ENCODE measurements around the gene MILR1. TPM values are rescaled to one million over a fixed set of nuclear protein-coding genes. Genes with fewer than 3 reads are reported as not detected.

MILR1 gene
- total RNA-seq, 1 donor from 2014 or later, result not detected

GRCh38 chr17:64506576-64507412 lies 57.9 kb downstream of the MILR1 start, which contains the start of gene CEP95:
Gene CEP95 (plus strand): TSS chr17:64506977. CDS start chr17:64507098, 121 bp downstream.
- Mint-ChIP-seq H3K4me1 (ENCODE audit: unreplicated experiment) (peaks cover 24% of the 10 kb centered on the region), H3K36me3 (peaks cover 63% of the 10 kb centered on the region), H3K27me3 (peaks cover 12% of the 10 kb centered on the region), H3K27ac (peak within 1 kb of the TSS; percentile 100), H3K4me3 (peak within 1 kb of the TSS; percentile 98), H3K9me3 (no peaks in the 10 kb centered on the region)
- no peak for TF ChIP-seq CTCF (conservative IDR thresholded peaks at IDR 0.05)
- DNase-seq (ENCODE audit: extremely low spot score, unreplicated experiment), result peak; percentile 97

GRCh38 chr17:64507413-64507782 lies 58.5 kb downstream of the MILR1 start:
- TF ChIP-seq CTCF (conservative IDR thresholded peaks at IDR 0.05), result peak; percentile 54
- Mint-ChIP-seq H3K9me3 (no peaks in the 10 kb centered on the region), H3K27ac (peak overlapping the region; percentile 100), H3K27me3 (peaks cover 12% of the 10 kb centered on the region), H3K4me3 (peak overlapping the region; percentile 98), H3K4me1 (ENCODE audit: unreplicated experiment) (peaks cover 18% of the 10 kb centered on the region), H3K36me3 (peaks cover 60% of the 10 kb centered on the region)
- DNase-seq (ENCODE audit: extremely low spot score, unreplicated experiment), result no peak

- H3K27me3 Mint-ChIP-seq, result peaks cover 12% of the 10 kb centered on the region
- H3K36me3 Mint-ChIP-seq, result peaks cover 53% of the 10 kb centered on the region
Observed at GRCh38 chr17:64508683-64509082, 59.8 kb downstream of the MILR1 start.

DNA sequence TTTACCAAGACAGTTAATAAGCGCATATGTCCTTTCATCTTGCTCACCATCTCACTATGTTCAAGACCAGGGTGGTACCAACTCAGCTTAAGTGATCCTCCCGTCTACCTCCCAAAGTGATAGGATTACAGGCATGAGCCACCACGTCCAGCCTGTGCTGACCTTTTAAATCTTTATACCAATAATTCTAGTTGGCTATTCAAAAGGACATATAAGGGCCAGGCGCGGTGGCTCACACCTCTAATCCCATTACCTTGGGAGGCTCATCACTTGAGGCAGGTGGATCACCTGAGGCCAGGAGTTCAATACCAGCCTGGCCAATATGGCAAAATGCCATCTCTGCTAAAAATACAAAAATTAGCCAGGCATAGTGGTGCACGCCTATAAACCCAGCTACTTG lies 60.3 kb downstream of the MILR1 start:
- DNase-seq (ENCODE audit: extremely low spot score, unreplicated experiment), result no peak
- H3K4me1 Mint-ChIP-seq (ENCODE audit: unreplicated experiment), result peaks cover 12% of the 10 kb centered on the region
- H3K36me3 Mint-ChIP-seq, result peaks cover 50% of the 10 kb centered on the region
- H3K27ac Mint-ChIP-seq, result no peak overlapping the region
- peaks cover 12% of the 10 kb centered on the region for H3K27me3 Mint-ChIP-seq
- H3K4me3 Mint-ChIP-seq, result peak overlapping the region; percentile 78
- TF ChIP-seq CTCF (conservative IDR thresholded peaks at IDR 0.05), result no peak
- H3K9me3 Mint-ChIP-seq, result no peaks in the 10 kb centered on the region

More at GRCh38 chr17:64508683-64509082, 59.8 kb downstream of the MILR1 start:
- Mint-ChIP-seq H3K4me3 (peak overlapping the region; percentile 98), H3K9me3 (no peaks in the 10 kb centered on the region), H3K4me1 (ENCODE audit: unreplicated experiment) (peaks cover 17% of the 10 kb centered on the region), H3K27ac (no peak overlapping the region)
- DNase-seq (ENCODE audit: extremely low spot score, unreplicated experiment), result no peak
- TF ChIP-seq CTCF (conservative IDR thresholded peaks at IDR 0.05), result no peak

- peak overlapping the region; percentile 0 for H3K27ac Mint-ChIP-seq
- H3K4me1 Mint-ChIP-seq (ENCODE audit: unreplicated experiment), result no peaks in the 10 kb centered on the region
- no peak for TF ChIP-seq CTCF (conservative IDR thresholded peaks at IDR 0.05)
- no peaks in the 10 kb centered on the region for H3K27me3 Mint-ChIP-seq
- H3K4me3 Mint-ChIP-seq, result no peak overlapping the region
- no peak for DNase-seq (ENCODE audit: extremely low spot score, unreplicated experiment)
- H3K9me3 Mint-ChIP-seq, result no peaks in the 10 kb centered on the region
- peaks cover 42% of the 10 kb centered on the region for H3K36me3 Mint-ChIP-seq
Observed at GRCh38 chr17:64515419-64515818, 66.5 kb downstream of the MILR1 start.
